HG02759 (cell line): ENCODE measurements around the gene RASAL2.
"Not testable (repeated sequence)": the region's sequence is repeated elsewhere in the genome, so short reads cannot be mapped to it uniquely, and the experiment has no call there.

Source experiments
- ATAC-seq: cut with Tn5 transposase; IDR thresholded peaks from one replicate; pipeline ENCODE4 v1.9.1; 2021; ENCODE audit warnings: mild to moderate bottlenecking, moderate library complexity; ENCODE audit not compliant: unreplicated experiment

RASAL2 gene

GRCh38 chr1:178273707-178274410 lies 180.0 kb downstream of the RASAL2 start:
- ATAC-seq = peak; percentile 47

GRCh38 chr1:178275049-178275448 lies 181.1 kb downstream of the RASAL2 start:
- no peak for ATAC-seq

DNA sequence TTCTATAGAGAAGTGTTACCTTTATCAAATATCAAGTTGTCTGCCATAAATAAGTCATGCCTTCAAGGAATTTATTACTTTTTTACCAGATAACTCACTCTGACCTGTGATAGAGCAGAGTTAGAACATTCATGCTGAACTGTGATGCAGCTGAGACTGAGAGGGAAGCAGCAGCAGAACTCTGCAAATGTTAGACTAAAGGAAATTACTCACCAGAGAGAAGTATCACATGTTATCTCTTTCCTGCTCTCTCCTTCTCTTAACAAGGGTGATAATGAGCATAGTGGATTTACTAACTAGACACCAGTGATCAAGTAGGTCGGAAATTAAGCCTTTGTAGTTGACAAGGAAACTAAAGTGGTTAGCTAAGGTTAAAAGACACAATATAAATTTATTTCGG lies 181.6 kb downstream of the RASAL2 start:
- ATAC-seq = no peak

GRCh38 chr1:178277793-178278530 lies 184.1 kb downstream of the RASAL2 start:
- no peak for ATAC-seq

DNA sequence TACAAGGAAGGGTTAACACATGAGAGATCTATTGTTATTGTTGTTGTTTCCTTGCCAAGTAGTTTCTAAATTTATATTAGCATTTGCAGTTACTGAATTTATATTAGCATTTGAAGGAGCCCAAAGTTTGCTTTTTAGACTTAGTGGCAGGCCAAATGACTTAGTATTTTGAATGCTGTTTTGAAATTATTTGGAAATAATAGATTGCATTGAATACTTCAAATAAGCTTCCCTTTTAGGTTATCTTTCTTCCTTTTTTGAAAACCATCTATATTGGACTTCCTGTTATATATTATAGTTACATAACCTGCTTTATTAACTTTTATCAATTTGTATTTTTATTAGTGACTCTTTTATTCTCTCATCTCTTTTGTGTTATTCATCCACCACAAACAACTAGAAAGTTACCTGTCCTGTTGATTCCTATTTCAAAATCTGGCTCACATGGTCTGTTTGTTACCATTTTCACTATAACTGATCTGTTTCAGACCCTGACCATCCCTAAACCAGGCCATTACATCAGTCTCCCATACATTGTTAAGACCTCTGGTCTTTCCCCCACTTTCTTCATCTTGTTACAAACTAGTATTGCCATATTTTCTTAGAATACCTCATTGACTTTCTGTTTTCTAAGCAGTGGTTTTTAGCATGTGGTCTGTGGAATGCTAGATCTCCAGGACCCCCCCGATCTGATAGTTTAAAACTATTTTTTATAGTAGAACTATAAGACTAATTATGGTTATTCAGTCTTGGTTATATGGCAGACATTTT lies 185.2 kb downstream of the RASAL2 start:
- ATAC-seq = no peak

- ATAC-seq = no peak
Observed at GRCh38 chr1:178282949-178283367, 189.1 kb downstream of the RASAL2 start.

- no peak for ATAC-seq
Observed at GRCh38 chr1:178283409-178283808, 189.5 kb downstream of the RASAL2 start.

DNA sequence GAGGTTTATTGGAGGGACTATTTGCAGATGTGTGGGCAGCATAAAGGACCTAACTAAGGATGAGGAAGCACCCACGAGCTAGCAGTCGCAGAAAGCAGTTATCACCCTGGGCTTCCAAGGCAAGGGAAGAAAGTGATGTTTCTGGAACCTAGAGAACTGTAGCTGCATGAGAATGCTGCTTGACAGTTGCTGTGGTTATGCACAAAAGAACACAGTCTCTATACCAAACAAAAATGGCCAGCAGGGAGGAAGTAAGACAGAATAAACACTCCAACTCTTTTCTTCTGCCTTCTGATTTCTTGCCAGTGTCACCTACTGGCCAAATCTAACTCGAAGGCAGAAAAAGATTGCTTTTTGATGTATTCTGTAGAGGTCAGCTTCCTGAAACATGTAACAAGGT lies 190.2 kb downstream of the RASAL2 start:
- ATAC-seq = no peak

DNA sequence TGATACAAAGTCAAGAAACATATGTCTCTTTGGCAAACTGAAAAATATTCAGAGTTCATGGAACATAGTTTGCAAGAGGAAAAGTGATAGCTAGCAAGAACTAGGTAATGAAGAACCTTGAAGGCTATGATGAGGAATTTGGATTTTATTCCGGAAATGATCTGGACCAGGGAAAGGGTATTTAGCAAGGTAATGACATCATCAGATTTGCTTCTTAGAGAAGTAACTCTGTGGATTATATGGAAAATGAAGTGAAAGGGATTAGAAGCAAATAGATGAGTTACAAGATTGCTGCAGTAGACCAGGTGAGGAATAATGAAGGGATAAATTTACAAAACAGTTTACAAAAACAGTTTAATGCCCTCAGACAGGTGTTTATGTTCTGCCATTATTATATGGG lies 197.3 kb downstream of the RASAL2 start:
- ATAC-seq = no peak

GRCh38 chr1:178294654-178295053 lies 200.8 kb downstream of the RASAL2 start:
- no peak for ATAC-seq

- no peak for ATAC-seq
Observed at GRCh38 chr1:178300352-178300699, 206.4 kb downstream of the RASAL2 start.

GRCh38 chr1:178301141-178301540 lies 207.2 kb downstream of the RASAL2 start:
- no peak for ATAC-seq

GRCh38 chr1:178307264-178307663 lies 213.4 kb downstream of the RASAL2 start:
- ATAC-seq = no peak

DNA sequence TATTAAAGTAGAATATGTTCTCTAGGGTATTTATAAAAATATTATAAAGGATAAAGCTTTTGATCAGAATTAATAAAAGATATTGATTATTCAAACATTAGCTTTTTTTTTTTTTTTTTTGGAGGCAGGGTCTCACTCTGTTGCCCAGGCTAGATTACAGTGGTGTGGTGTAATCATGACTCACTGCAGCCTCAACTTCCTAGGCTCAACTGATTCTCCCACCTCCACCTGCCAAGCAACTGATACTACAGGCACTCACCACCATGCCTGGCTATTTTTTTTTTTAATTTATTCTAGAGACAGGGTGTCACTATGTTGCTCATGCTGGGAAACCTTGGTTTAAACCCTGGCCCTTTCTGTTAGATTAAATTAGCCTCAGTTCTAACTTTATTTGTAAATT lies 214.5 kb downstream of the RASAL2 start:
- ATAC-seq = no peak

GRCh38 chr1:178310685-178311105 lies 216.8 kb downstream of the RASAL2 start:
- ATAC-seq = peak; percentile 77

DNA sequence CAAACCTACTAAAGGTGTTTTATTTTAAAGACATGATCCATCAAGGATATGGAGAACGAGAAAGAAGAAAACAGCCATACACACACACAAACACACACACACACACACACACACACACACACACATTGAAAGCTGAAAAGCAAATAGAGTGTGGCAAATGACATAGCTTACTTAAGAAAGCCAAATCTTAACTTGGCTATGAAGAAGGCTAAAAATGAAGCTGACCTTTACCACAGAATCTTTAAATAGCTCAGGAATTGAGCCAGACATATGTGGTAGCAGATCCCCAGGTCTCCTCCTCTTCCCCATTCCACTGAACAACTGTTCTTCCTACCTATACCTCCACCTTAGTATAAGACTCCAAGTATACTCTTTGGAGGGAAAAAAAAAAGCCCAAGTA lies 217.3 kb downstream of the RASAL2 start:
- no peak for ATAC-seq

DNA sequence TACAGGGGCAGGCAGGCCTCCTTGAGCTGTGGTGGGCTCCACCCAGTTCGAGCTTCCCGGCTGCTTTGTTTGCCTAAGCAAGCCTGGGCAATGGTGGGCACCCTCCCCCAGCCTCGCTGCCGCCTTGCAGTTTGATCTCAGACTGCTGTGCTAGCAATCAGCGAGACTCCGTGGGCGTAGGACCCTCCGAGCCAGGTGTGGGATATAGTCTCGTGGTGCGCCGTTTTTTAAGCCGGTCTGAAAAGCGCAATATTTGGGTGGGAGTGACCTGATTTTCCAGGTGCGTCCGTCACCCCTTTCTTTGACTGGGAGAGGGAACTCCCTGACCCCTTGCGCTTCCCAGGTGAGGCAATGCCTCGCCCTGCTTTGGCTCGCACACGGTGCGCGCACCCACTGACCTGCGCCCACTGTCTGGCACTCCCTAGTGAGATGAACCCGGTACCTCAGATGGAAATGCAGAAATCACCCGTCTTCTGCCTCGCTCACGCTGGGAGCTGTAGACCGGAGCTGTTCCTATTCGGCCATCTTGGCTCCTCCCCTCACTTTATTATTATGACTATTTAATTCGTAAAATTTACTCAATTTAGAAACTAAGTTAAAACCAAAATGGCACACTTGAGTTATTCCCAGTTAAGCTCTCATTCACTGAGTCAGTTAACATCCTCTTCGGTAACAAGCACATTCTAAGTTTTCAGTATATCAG lies 226.5 kb downstream of the RASAL2 start:
- not testable (repeated sequence) for ATAC-seq

DNA sequence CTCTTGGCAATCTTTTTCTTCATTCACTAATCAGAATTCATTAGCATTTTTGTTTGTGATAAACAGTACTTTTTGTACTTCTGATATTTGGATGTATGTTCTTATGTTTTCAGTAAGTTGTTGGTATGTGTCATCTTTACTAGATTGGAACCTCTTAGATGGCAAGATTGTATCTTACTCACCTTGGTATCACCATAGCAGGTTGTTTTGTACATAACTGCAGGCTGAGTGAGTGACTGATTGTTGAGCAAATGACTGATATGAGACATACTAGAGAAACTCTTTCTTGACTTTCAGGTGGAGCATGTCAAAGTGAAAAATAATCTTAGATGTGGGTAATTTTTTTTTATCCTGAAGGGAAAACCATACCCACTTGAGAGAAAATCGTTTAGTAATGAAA lies 229.2 kb downstream of the RASAL2 start:
- no peak for ATAC-seq

- no peak for ATAC-seq
Observed at GRCh38 chr1:178324003-178324402, 230.1 kb downstream of the RASAL2 start.

GRCh38 chr1:178328728-178329127 lies 234.8 kb downstream of the RASAL2 start:
- no peak for ATAC-seq

GRCh38 chr1:178330153-178330552 lies 236.2 kb downstream of the RASAL2 start:
- no peak for ATAC-seq
